HG02870 (cell line): Measurements from ENCODE around the gene CSTB.
A peak's percentile ranks its signal among the peaks of the same experiment; 100 is the strongest.
"Not testable (repeated sequence)": the region's sequence is repeated elsewhere in the genome, so short reads cannot be mapped to it uniquely, and the experiment has no call there.

ENCODE experiments used
- ATAC-seq: cut with Tn5 transposase; IDR thresholded peaks from one replicate; pipeline ENCODE4 v1.9.1; 2021; ENCODE audit warnings: mild to moderate bottlenecking, moderate library complexity; ENCODE audit not compliant: unreplicated experiment

Gene CSTB

GRCh38 chr21:43775795-43776430 is at the start of gene CSTB:
CSTB (minus strand) TSS chr21:43776308; CDS start chr21:43776269, 39 bp downstream.
- ATAC-seq = peak; percentile 44

GRCh38 chr21:43825242-43825935 is 49.3 kb upstream of the CSTB start:
- no peak for ATAC-seq

- ATAC-seq = no peak
These were observed 48.5 kb upstream of the CSTB start for GRCh38 chr21:43824333-43825241.

GRCh38 chr21:43822741-43823140 is 46.6 kb upstream of the CSTB start:
- ATAC-seq = not testable (repeated sequence)

GRCh38 chr21:43822166-43822565 is 46.1 kb upstream of the CSTB start:
- not testable (repeated sequence) for ATAC-seq

GRCh38 chr21:43820466-43820865 is 44.4 kb upstream of the CSTB start:
- ATAC-seq = no peak

- no peak for ATAC-seq
These were observed 43.6 kb upstream of the CSTB start for GRCh38 chr21:43819511-43820405.

GRCh38 chr21:43818685-43819084 is 42.6 kb upstream of the CSTB start:
- no peak for ATAC-seq

GRCh38 chr21:43817157-43818086 is 41.3 kb upstream of the CSTB start:
- no peak for ATAC-seq

GRCh38 chr21:43816611-43817071 is 40.5 kb upstream of the CSTB start:
- no peak for ATAC-seq

GRCh38 chr21:43815991-43816390 is 39.9 kb upstream of the CSTB start:
- no peak for ATAC-seq

- ATAC-seq = no peak
These were observed 39.1 kb upstream of the CSTB start for GRCh38 chr21:43815107-43815613.

- ATAC-seq = no peak
These were observed 38.4 kb upstream of the CSTB start for GRCh38 chr21:43814215-43815106.

GRCh38 chr21:43813656-43813980 is 37.5 kb upstream of the CSTB start:
- ATAC-seq = no peak

- no peak for ATAC-seq
These were observed 37.0 kb upstream of the CSTB start for GRCh38 chr21:43812957-43813655.

- no peak for ATAC-seq
These were observed 36.2 kb upstream of the CSTB start for GRCh38 chr21:43812139-43812821.
